ENCODE results near the gene LRFN4. TPM values are rescaled to one million over a fixed set of nuclear protein-coding genes. Genes with fewer than 3 reads are reported as not detected.

The LRFN4 gene
- total and polyA plus RNA-seq, 5 donors from 2014 or later = 0.87 to 8.0 (median 1.4) TPM

DNA sequence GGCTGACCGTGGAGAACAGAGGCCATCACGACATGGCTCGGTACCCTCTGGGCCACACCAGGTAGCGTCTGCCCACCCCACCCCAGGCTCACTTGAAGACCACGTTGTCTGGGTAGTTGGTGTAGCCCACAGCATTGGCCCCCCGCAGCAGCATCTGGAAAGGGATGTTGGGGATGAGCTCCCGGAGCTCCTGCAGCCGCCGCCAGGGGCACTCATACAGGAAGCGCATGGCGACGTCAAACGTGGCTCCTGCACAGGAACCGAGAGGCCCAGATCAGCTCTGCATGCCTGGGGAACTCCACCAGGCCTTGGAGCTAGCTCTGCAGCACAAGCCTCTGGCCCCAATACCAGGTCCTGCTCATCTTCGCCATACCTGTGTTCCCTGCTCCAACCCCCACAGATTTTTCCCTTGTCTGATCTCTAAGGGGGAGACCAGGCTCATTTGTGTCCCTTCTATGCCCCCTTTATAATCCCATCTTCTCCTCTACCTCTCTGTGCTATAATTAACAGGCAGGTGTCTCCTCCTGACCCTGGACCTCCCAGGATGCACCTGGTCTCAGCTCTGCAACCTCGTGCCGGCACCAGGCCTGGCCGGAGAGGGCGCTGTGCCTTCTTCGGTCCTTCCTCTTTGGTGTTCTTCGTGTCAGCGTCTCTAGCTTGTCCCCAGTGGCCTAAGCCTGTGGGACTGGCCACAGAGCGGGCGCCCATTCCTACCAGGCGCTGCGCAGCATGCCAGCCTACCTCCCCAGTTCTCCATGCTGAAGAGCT, 5.0 kb upstream of the LRFN4 start:
- no peaks in the 10 kb centered on the region for H3K36me3 Mint-ChIP-seq
- H3K27me3 Mint-ChIP-seq = no peaks in the 10 kb centered on the region
- peak overlapping the region in 1 of 3 donors; percentile 71 for H3K27ac Mint-ChIP-seq
- Histone ChIP-seq H3K27me3 (ENCODE audit: control insufficient read depth, insufficient read depth, low read length) (no peaks in the 10 kb centered on the region), H3K9me3 (ENCODE audit: control insufficient read depth in 2 of 2, low read length in 2 of 2) (no peaks in the 10 kb centered on the region), H3K4me1 (ENCODE audit: control insufficient read depth, insufficient read depth, low read length, poor library complexity, severe bottlenecking) (peaks cover 12% of the 10 kb centered on the region), H3K27ac (ENCODE audit: insufficient read depth, low read length, poor library complexity, severe bottlenecking) (no peak overlapping the region), H3K4me3 (ENCODE audit: low read depth, low read length) (no peak overlapping the region), H3K36me3 (ENCODE audit: control insufficient read depth, insufficient read depth, low read length) (peaks cover 6% of the 10 kb centered on the region)
- peak overlapping the region in 3 of 4 donors; percentile 32 to 80 (median 63) for H3K4me3 Mint-ChIP-seq
- DNase-seq (peak in 1 of 3 donors; percentile 64), ATAC-seq (ENCODE audit: low read depth in 2 of 2) (no peak)
- H3K9me3 Mint-ChIP-seq = no peaks in the 10 kb centered on the region
- H3K4me1 Mint-ChIP-seq = peaks cover 0 to 17% (median 7%) of the 10 kb centered on the region in 4 donors

DNA sequence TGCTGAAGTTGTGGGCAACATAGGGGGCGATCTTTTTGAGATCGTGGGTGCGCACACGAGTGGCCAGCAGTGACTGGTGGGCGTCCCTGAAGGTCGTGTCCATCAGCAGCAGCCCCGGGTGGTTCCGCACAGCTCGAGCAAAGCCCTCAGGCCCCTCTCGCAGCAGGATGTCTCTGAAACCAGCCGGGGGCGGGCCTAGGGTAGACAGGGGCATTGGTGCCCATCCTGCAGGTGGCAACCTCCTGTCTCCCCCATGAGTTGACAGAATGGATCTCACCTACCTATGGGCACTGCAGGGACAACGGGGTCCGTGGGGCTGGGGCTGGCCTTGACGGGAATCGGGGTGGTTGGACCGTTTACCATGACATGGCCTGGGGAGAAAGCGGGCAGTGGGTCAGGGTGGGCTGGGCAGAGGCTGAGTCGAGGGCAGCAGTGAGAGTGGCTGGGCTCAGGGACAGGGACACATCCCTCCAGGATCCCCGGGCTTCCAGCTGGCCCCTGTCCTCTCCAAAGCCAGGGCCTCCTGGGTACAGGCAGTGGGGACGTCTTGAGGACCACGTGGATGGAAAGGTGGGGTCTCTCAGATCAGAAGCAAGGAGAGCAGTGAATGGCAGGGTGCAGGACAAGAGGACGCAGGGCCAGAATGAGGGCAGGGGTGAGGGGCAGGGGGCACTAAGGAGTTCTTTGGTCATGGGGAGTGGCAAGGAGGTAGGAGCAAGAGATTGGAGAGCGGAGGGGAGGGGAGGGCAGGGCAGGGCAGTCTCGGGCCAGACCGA, 4.2 kb upstream of the LRFN4 start:
- no peaks in the 10 kb centered on the region for H3K27me3 ChIP-seq (ENCODE audit: control insufficient read depth, insufficient read depth, low read length)
- Mint-ChIP-seq H3K36me3 (no peaks in the 10 kb centered on the region), H3K27me3 (no peaks in the 10 kb centered on the region), H3K9me3 (no peaks in the 10 kb centered on the region), H3K4me3 (peak overlapping the region in 1 of 4 donors; percentile 80), H3K4me1 (peaks cover 0 to 17% (median 7%) of the 10 kb centered on the region in 4 donors), H3K27ac (no peak overlapping the region)
- no peak overlapping the region for H3K27ac ChIP-seq (ENCODE audit: insufficient read depth, low read length, poor library complexity, severe bottlenecking)
- DNase-seq (no peak), ATAC-seq (ENCODE audit: low read depth in 2 of 2) (no peak)
- H3K9me3 ChIP-seq (ENCODE audit: control insufficient read depth in 2 of 2, low read length in 2 of 2) = no peaks in the 10 kb centered on the region
- peaks cover 18% of the 10 kb centered on the region for H3K4me1 ChIP-seq (ENCODE audit: control insufficient read depth, insufficient read depth, low read length, poor library complexity, severe bottlenecking)
- no peak overlapping the region for H3K4me3 ChIP-seq (ENCODE audit: low read depth, low read length)
- peaks cover 3% of the 10 kb centered on the region for H3K36me3 ChIP-seq (ENCODE audit: control insufficient read depth, insufficient read depth, low read length)

DNA sequence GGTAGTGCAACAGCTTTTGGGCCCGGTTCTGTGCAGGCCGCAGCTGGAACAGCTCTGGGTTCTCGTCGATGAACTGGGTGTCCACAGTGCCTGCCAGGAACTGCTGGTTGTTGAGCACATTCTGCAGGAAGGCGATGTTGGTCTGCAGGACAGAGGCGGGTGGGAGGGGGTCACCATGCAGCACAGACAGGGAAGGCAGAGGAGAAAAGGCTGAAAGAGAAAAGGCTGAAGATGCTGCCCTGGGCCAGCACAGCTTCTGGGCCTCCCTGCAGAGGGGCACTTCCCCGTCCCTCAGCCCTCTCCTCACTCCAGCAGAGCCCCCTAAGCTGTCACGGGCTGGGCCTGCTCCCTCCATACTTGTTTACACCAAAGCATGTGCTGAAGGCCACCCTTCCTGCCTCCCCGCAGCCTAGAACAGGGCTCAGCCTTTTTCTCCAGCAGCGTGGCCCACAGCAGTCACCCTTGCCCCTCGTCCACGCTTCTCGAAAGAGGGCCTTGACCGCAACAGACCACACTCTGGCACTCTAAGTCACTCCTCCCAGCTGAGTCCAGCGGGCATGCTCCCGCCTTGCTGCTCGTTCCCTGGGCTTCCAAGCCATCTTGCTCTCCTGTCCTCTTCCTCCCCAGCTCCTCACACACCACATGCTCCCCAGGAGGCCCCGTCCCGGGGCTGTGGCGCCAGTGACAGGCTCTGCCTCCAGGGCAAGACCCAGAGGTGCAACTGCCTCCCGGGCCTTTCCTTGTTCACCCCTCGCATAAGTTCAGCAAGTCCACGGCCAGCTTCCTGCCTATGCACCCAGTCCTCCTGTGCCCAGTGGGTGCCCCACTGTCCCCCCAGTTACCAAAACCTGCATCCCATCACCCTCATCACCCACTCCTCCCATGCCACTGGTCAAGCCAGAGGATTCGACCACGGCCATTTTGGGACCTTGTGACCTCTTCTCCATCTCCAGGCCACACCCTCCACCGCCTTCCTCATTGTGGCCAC, 3.3 kb upstream of the LRFN4 start:
- no peaks in the 10 kb centered on the region for H3K9me3 Mint-ChIP-seq
- peaks cover 0 to 17% (median 7%) of the 10 kb centered on the region in 4 donors for H3K4me1 Mint-ChIP-seq
- no peak overlapping the region for H3K27ac ChIP-seq (ENCODE audit: insufficient read depth, low read length, poor library complexity, severe bottlenecking)
- peaks cover 19% of the 10 kb centered on the region for H3K4me1 ChIP-seq (ENCODE audit: control insufficient read depth, insufficient read depth, low read length, poor library complexity, severe bottlenecking)
- H3K9me3 ChIP-seq (ENCODE audit: control insufficient read depth in 2 of 2, low read length in 2 of 2) = no peaks in the 10 kb centered on the region
- no peak for ATAC-seq (ENCODE audit: low read depth in 2 of 2)
- DNase-seq = no peak
- no peaks in the 10 kb centered on the region for H3K27me3 ChIP-seq (ENCODE audit: control insufficient read depth, insufficient read depth, low read length)
- no peaks in the 10 kb centered on the region for H3K36me3 ChIP-seq (ENCODE audit: control insufficient read depth, insufficient read depth, low read length)
- no peak overlapping the region for H3K4me3 ChIP-seq (ENCODE audit: low read depth, low read length)
- peak overlapping the region in 1 of 3 donors; percentile 56 for H3K27ac Mint-ChIP-seq
- H3K4me3 Mint-ChIP-seq = peak overlapping the region in 2 of 4 donors; percentile 35 to 46
- H3K36me3 Mint-ChIP-seq = no peaks in the 10 kb centered on the region
- no peaks in the 10 kb centered on the region for H3K27me3 Mint-ChIP-seq

DNA sequence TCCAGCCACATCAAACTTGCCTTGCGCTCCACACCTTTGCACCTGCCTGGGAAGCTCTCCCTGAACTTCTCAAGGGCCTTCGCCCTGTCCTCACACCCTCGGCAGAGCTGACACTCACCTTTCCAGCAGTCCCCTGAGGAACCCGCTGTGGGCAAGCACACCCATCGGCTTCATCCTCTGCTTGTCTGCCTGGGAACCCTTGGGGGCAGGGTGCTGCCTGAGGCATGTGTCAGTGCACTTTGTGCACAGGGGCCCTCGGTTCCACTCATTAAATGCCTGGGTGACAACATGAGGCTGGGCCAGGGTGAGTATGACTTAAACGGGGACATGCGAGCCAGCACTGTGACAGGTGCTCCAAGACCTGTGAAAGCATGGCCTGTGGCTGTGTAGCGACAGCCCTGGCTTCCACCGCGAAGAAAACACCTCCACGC, 2.6 kb upstream of the LRFN4 start:
- Mint-ChIP-seq H3K9me3 (no peaks in the 10 kb centered on the region), H3K4me1 (peaks cover 0 to 17% (median 7%) of the 10 kb centered on the region in 4 donors), H3K4me3 (peak overlapping the region in 3 of 4 donors; percentile 28 to 83 (median 35)), H3K27ac (no peak overlapping the region), H3K36me3 (no peaks in the 10 kb centered on the region), H3K27me3 (no peaks in the 10 kb centered on the region)
- no peak overlapping the region for H3K4me3 ChIP-seq (ENCODE audit: low read depth, low read length)
- no peak for ATAC-seq (ENCODE audit: low read depth in 2 of 2)
- H3K9me3 ChIP-seq (ENCODE audit: control insufficient read depth in 2 of 2, low read length in 2 of 2) = no peaks in the 10 kb centered on the region
- no peaks in the 10 kb centered on the region for H3K27me3 ChIP-seq (ENCODE audit: control insufficient read depth, insufficient read depth, low read length)
- no peak for DNase-seq
- H3K27ac ChIP-seq (ENCODE audit: insufficient read depth, low read length, poor library complexity, severe bottlenecking) = no peak overlapping the region
- no peaks in the 10 kb centered on the region for H3K36me3 ChIP-seq (ENCODE audit: control insufficient read depth, insufficient read depth, low read length)
- H3K4me1 ChIP-seq (ENCODE audit: control insufficient read depth, insufficient read depth, low read length, poor library complexity, severe bottlenecking) = peaks cover 19% of the 10 kb centered on the region

DNA sequence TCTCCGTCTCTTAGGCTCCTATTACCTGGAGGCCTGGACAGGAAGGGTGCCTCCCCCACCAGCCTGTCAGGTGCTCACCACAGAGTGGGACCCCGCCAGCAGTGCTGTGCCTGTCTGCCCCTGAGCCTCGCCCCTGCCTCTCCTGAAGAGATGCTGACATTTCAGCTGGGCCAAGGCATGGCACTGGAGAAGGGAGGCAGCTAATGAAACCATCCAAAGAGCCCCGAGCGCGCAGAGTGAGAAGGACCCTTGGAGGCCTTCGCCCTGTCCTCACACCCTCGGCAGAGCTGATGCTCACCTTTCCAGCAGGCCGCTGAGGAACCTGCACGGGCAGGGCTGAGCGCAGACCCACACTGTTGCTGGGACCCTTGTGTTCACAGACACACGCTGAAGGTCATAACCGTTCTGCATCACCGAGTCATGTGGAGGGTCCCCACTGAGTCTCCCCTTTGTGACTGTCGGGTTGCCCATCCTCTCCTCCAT, 2.1 kb upstream of the LRFN4 start:
- peak overlapping the region in 2 of 3 donors; percentile 56 to 60 for H3K27ac Mint-ChIP-seq
- no peak for ATAC-seq (ENCODE audit: low read depth in 2 of 2)
- H3K4me3 Mint-ChIP-seq = peak overlapping the region; percentile 21 to 85 (median 62)

DNA sequence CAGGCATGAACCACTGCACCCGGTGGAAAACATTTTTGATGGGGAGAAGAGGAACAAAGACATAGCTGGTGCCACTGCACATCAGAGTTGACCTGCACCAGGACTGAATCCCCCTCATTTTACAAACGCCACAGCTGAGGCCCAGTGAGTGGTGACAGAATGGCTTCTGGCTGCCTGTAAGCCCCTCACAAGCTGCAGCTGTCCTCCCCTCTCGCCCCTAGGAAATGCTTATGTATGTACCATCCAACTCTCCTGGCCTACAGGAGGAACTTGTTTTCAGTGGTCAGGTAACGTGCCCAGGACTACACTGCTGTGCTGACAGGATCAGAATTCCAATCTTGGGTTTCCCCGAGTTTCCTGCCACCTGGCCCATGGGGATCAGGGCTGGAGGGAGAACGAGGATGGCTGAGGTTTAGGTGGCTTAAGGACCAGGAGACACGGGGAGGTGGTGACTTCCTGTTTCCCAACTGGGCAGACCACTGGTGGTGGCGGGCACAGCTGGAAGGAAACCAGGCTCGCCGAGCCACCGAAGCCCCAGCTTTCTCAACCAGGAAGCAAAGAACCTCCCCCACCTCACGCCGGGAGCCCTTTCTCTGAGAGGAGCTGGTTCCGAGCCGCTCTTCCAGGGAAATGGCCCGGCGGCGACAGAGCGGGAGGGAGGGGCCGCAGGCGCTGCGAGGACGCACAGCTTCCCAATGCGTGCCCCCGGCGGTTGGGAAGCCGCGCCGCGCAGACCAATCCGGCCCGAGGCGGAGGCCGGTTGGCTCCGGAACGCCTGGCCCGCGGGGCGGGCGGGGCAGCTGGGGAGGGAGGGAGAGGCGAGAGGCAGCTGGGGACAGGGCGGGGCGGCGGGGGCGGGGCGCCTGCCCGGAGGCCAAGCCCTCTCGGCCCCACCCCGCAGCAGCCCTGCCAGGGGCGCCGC, 1.0 kb upstream of the LRFN4 start:
- H3K4me3 ChIP-seq (ENCODE audit: low read depth, low read length) = peak overlapping the region; percentile 71
- Mint-ChIP-seq H3K27me3 (no peaks in the 10 kb centered on the region), H3K27ac (peak overlapping the region; percentile 32 to 84 (median 67)), H3K4me1 (peaks cover 0 to 17% (median 7%) of the 10 kb centered on the region in 4 donors), H3K9me3 (no peaks in the 10 kb centered on the region), H3K36me3 (no peaks in the 10 kb centered on the region), H3K4me3 (peak overlapping the region; percentile 69 to 92 (median 84))
- H3K27ac ChIP-seq (ENCODE audit: insufficient read depth, low read length, poor library complexity, severe bottlenecking) = peak overlapping the region; percentile 71
- ATAC-seq (ENCODE audit: low read depth in 2 of 2) (peak; percentile 73 to 79), DNase-seq (peak in 2 of 3 donors; percentile 81 to 90)
- no peaks in the 10 kb centered on the region for H3K9me3 ChIP-seq (ENCODE audit: control insufficient read depth in 2 of 2, low read length in 2 of 2)
- H3K36me3 ChIP-seq (ENCODE audit: control insufficient read depth, insufficient read depth, low read length) = no peaks in the 10 kb centered on the region
- H3K27me3 ChIP-seq (ENCODE audit: control insufficient read depth, insufficient read depth, low read length) = no peaks in the 10 kb centered on the region
- H3K4me1 ChIP-seq (ENCODE audit: control insufficient read depth, insufficient read depth, low read length, poor library complexity, severe bottlenecking) = peaks cover 19% of the 10 kb centered on the region

More for the DNA sequence above, 2.1 kb upstream of the LRFN4 start:
- H3K27me3 ChIP-seq (ENCODE audit: control insufficient read depth, insufficient read depth, low read length) = no peaks in the 10 kb centered on the region
- H3K36me3 Mint-ChIP-seq = no peaks in the 10 kb centered on the region
- H3K4me1 Mint-ChIP-seq = peaks cover 0 to 17% (median 7%) of the 10 kb centered on the region in 4 donors
- no peaks in the 10 kb centered on the region for H3K9me3 ChIP-seq (ENCODE audit: control insufficient read depth in 2 of 2, low read length in 2 of 2)
- H3K27ac ChIP-seq (ENCODE audit: insufficient read depth, low read length, poor library complexity, severe bottlenecking) = no peak overlapping the region
- H3K9me3 Mint-ChIP-seq = no peaks in the 10 kb centered on the region
- peaks cover 19% of the 10 kb centered on the region for H3K4me1 ChIP-seq (ENCODE audit: control insufficient read depth, insufficient read depth, low read length, poor library complexity, severe bottlenecking)
- no peak for DNase-seq
- H3K36me3 ChIP-seq (ENCODE audit: control insufficient read depth, insufficient read depth, low read length) = no peaks in the 10 kb centered on the region
- H3K4me3 ChIP-seq (ENCODE audit: low read depth, low read length) = no peak overlapping the region
- no peaks in the 10 kb centered on the region for H3K27me3 Mint-ChIP-seq

Data from CD4-positive, CD25-positive, alpha-beta regulatory T cell (primary cell).